H9 (cell line): ENCODE measurements around the gene TRAF3. TPM values are rescaled to one million over a fixed set of nuclear protein-coding genes. Genes with fewer than 3 reads are reported as not detected.

Source experiments
- DNase-seq: peaks from one replicate; pipeline ENCODE4 v3.0.0-alpha.2; 2017
- H2AFZ ChIP-seq: one replicate; pipeline ENCODE4 v1.6.1; 2013; ENCODE audit warnings: mild to moderate bottlenecking, low read length, control low read depth, moderate library complexity
- H2AK5ac ChIP-seq: 2 replicates; pipeline ENCODE4 v1.6.1; 2013; ENCODE audit warnings: low read length, control low read depth, mixed read lengths; ENCODE audit not compliant: insufficient read length
- H2BK120ac ChIP-seq: one replicate; pipeline ENCODE4 v1.6.1; 2013; ENCODE audit warnings: low read depth, mild to moderate bottlenecking, low read length, control low read depth, inconsistent platforms; ENCODE audit not compliant: poor library complexity, severe bottlenecking
- H2BK12ac ChIP-seq: 2 replicates; pipeline ENCODE4 v1.6.1; 2013; ENCODE audit warnings: low read length, control low read depth, mixed read lengths, low read depth; ENCODE audit not compliant: insufficient read length
- H2BK15ac ChIP-seq: 2 replicates; pipeline ENCODE4 v1.6.1; 2013; ENCODE audit warnings: low read depth, low read length, control low read depth
- H2BK20ac ChIP-seq: one replicate; pipeline ENCODE4 v1.6.1; 2013; ENCODE audit warnings: low read depth, mild to moderate bottlenecking, low read length, control low read depth, inconsistent platforms; ENCODE audit not compliant: poor library complexity, severe bottlenecking
- H2BK5ac ChIP-seq: 2 replicates; pipeline ENCODE4 v1.6.1; 2013; ENCODE audit warnings: low read length, control low read depth, mixed read lengths; ENCODE audit not compliant: insufficient read length
- H3K14ac ChIP-seq: 2 replicates; pipeline ENCODE4 v1.6.1; 2013; ENCODE audit warnings: low read length, control low read depth; ENCODE audit not compliant: insufficient read depth
- H3K18ac ChIP-seq: 2 replicates; pipeline ENCODE4 v1.6.1; 2013; ENCODE audit warnings: low read depth, mild to moderate bottlenecking, mixed read lengths, low read length, control low read depth; ENCODE audit not compliant: insufficient read length
- H3K23ac ChIP-seq: 2 replicates; pipeline ENCODE4 v1.6.1; 2013; ENCODE audit warnings: low read length, control low read depth, mixed read lengths, low read depth; ENCODE audit not compliant: insufficient read length
- H3K23me2 ChIP-seq: 2 replicates; pipeline ENCODE4 v1.6.1; 2013; ENCODE audit warnings: low read depth, mild to moderate bottlenecking, mixed read lengths, low read length, control low read depth; ENCODE audit not compliant: insufficient read length, poor library complexity, severe bottlenecking
- H3K27ac ChIP-seq: 2 replicates; pipeline ENCODE4 v1.5.1; 2013; ENCODE audit warnings: low read length, control low read depth, mixed read lengths, low read depth; ENCODE audit not compliant: insufficient read length
- H3K27me3 ChIP-seq: 2 replicates; pipeline ENCODE4 v1.6.1; 2013; ENCODE audit warnings: low read length, control low read depth, inconsistent platforms; ENCODE audit not compliant: insufficient read depth
- H3K4ac ChIP-seq: 2 replicates; pipeline ENCODE4 v1.6.1; 2013; ENCODE audit warnings: low read depth, mild to moderate bottlenecking, control low read depth, inconsistent platforms, low read length, moderate library complexity
- H3K4me1 ChIP-seq: 2 replicates; pipeline ENCODE4 v1.6.1; 2013; ENCODE audit warnings: low read length, control low read depth, inconsistent platforms; ENCODE audit not compliant: insufficient read depth
- H3K4me2 ChIP-seq: 2 replicates; pipeline ENCODE4 v1.6.1; 2013; ENCODE audit warnings: low read length, control low read depth, mixed read lengths; ENCODE audit not compliant: insufficient read length, insufficient read depth
- H3K56ac ChIP-seq: 2 replicates; pipeline ENCODE4 v1.6.1; 2013; ENCODE audit warnings: low read depth, mild to moderate bottlenecking, mixed read lengths, low read length, control low read depth; ENCODE audit not compliant: insufficient read length
- H3K79me1 ChIP-seq: 2 replicates; pipeline ENCODE4 v1.6.1; 2013; ENCODE audit warnings: low read depth, mild to moderate bottlenecking, moderate library complexity, low read length, control low read depth, inconsistent platforms; ENCODE audit not compliant: insufficient read depth, poor library complexity, severe bottlenecking
- H3K79me2 ChIP-seq: 2 replicates; pipeline ENCODE4 v1.6.1; 2013; ENCODE audit warnings: low read length, control low read depth, inconsistent platforms; ENCODE audit not compliant: insufficient read depth
- H3K9ac ChIP-seq: 2 replicates; pipeline ENCODE4 v1.6.1; 2013; ENCODE audit warnings: low read length, control low read depth, mixed read lengths; ENCODE audit not compliant: insufficient read length; ENCODE audit errors: extremely low read depth
- H3K9me3 ChIP-seq: one replicate; pipeline ENCODE4 v1.6.1; 2013; ENCODE audit warnings: low read depth, low read length, inconsistent platforms; ENCODE audit not compliant: control insufficient read depth
- H3T11ph ChIP-seq: one replicate; pipeline ENCODE4 v1.6.1; 2013; ENCODE audit warnings: mild to moderate bottlenecking, low read length, control low read depth, inconsistent platforms
- H4K20me1 ChIP-seq: one replicate; pipeline ENCODE4 v1.6.1; 2013; ENCODE audit not compliant: control insufficient read depth, insufficient read length, insufficient read depth
- H4K5ac ChIP-seq: 2 replicates; pipeline ENCODE4 v1.6.1; 2013; ENCODE audit warnings: low read depth, mild to moderate bottlenecking, mixed read lengths, low read length, control low read depth; ENCODE audit not compliant: insufficient read length
- H4K8ac ChIP-seq: replicated peaks from 2 replicates; pipeline ENCODE4 v1.6.1; 2013; ENCODE audit warnings: low read length, control low read depth, mixed read lengths, low read depth; ENCODE audit not compliant: insufficient read length
- H4K91ac ChIP-seq: 2 replicates; pipeline ENCODE4 v1.6.1; 2013; ENCODE audit warnings: low read depth, mild to moderate bottlenecking, moderate library complexity, mixed read lengths, low read length, control low read depth; ENCODE audit not compliant: insufficient read length
- H3K27ac Mint-ChIP-seq, 3 experiments: 2 replicates in 2 of 3; 3 replicates in 1 of 3; pipeline ENCODE4 v1.8.0; 2020 to 2021; ENCODE audit warnings: mixed read lengths in 3 of 3, mild to moderate bottlenecking in 1 of 3, moderate library complexity in 1 of 3
- H3K27me3 Mint-ChIP-seq: 2 replicates; pipeline ENCODE4 v1.8.0; 2021; ENCODE audit warnings: low read depth, mild to moderate bottlenecking, moderate library complexity, mixed read lengths
- H3K36me3 Mint-ChIP-seq, 3 experiments: 2 replicates in 2 of 3; 3 replicates in 1 of 3; pipeline ENCODE4 v1.8.0; 2020 to 2021; ENCODE audit warnings: low read depth in 3 of 3, mixed read lengths in 3 of 3; ENCODE audit not compliant: insufficient read depth in 1 of 3
- H3K4me1 Mint-ChIP-seq, 2 experiments: 2 replicates each; pipeline ENCODE4 v1.8.0; 2020; ENCODE audit warnings: mixed read lengths in 2 of 2
- H3K4me3 Mint-ChIP-seq, 2 experiments: 2 replicates in 1 of 2; 3 replicates in 1 of 2; pipeline ENCODE4 v1.8.0; 2020 to 2021; ENCODE audit warnings: mild to moderate bottlenecking in 2 of 2, mixed read lengths in 2 of 2, moderate library complexity in 1 of 2
- H3K9me3 Mint-ChIP-seq, 2 experiments: 2 replicates in 1 of 2; 3 replicates in 1 of 2; pipeline ENCODE4 v1.8.0; 2020; ENCODE audit warnings: mild to moderate bottlenecking in 2 of 2, mixed read lengths in 2 of 2, moderate library complexity in 1 of 2
- CTCF ChIP-seq: fragments of 200-600 bp; sonication (generic); conservative IDR thresholded peaks from 3 replicates; pipeline ENCODE4 v1.8.0; 2021; ENCODE audit warnings: antibody characterized with exemption, mild to moderate bottlenecking
- WGBS: extraction: QIAGEN DNeasy Blood & Tissue Kit; methylation state at CpG from one replicate; pipeline ENCODE4 v1.1.7; 2013; ENCODE audit warnings: missing lambda C conversion rate, low lambda C conversion rate, mixed read lengths; ENCODE audit not compliant: insufficient read length; ENCODE audit errors: extremely low coverage; 5-methylcytosine and 5-hydroxymethylcytosine counted together
- total RNA-seq: library from RNA; stranded (reverse); gene quantifications from 2 replicates; pipeline ENCODE4 v1.2.1, GENCODE V29; 2021

Gene TRAF3
- total RNA-seq, 1 experiment from 2014 or later, result 9.6 TPM

DNA sequence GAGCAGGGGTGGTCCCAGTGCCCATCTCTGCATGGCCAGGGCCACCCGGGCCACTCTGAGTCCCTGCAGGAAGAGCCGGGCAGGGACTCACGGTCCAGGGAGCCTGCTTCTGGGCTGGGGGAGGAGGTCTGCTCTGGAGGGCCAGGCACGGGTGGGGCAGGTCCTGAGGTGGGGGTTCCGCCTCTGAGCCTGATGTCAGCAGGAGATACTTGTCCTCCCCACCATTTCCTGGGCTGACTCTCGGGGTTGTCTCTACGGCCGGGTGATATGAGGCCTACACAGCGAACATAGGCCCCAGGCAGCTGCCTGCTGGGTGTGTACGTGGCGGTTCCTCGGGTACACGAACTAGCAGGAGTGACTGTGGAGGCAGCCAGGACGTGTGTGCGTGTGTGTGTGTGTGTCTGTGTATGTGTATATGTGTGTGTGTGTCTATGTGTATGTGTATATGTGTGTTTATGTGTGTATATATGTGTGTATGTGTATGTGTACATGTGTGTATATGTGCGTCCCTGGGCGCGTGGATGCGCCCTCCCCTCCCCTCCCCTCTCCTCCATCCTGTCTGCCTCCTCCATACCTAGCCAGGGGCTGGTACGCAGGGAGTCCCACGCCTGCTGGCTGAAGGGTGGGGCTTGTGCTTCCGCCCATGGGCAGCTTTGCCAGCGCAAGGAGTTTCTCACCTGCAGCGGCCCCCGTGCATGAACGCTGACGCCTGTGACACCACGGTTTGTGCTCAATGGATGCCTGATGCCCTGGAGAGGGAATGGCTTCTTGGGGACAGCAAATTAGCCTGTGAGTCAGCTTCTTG lies 30.4 kb upstream of the TRAF3 start:
- no peaks in the 10 kb centered on the region for H3K79me2 ChIP-seq
- H3K27ac ChIP-seq, result no peak overlapping the region
- no peak overlapping the region for H3K4ac ChIP-seq
- no peak overlapping the region for H2BK12ac ChIP-seq
- H3K27ac Mint-ChIP-seq, result peak overlapping the region in 2 of 3 experiments; percentile 13 to 28; a peak in 3 of 7 replicates
- H3K79me1 ChIP-seq, result no peaks in the 10 kb centered on the region
- no peak overlapping the region for H4K8ac ChIP-seq
- H3K9ac ChIP-seq, result no peak overlapping the region
- peaks cover 10 to 12% of the 10 kb centered on the region in 2 experiments for H3K9me3 Mint-ChIP-seq
- H3K18ac ChIP-seq, result no peak overlapping the region
- no peaks in the 10 kb centered on the region for H4K20me1 ChIP-seq
- no peak overlapping the region for H2BK15ac ChIP-seq
- no peak overlapping the region for H4K91ac ChIP-seq
- H3K4me3 Mint-ChIP-seq, result no peak overlapping the region
- no peak overlapping the region for H2AFZ ChIP-seq
- H4K5ac ChIP-seq, result no peak overlapping the region
- peak; percentile 25 for DNase-seq
- no peak overlapping the region for H3K14ac ChIP-seq
- H2AK5ac ChIP-seq, result no peak overlapping the region
- H3K27me3 ChIP-seq, result no peaks in the 10 kb centered on the region
- H2BK20ac ChIP-seq, result no peak overlapping the region
- H3K4me1 ChIP-seq, result no peaks in the 10 kb centered on the region
- no peaks in the 10 kb centered on the region for H3K23me2 ChIP-seq
- no peaks in the 10 kb centered on the region for H3K27me3 Mint-ChIP-seq
- no peak overlapping the region for H2BK120ac ChIP-seq
- H3K9me3 ChIP-seq, result no peaks in the 10 kb centered on the region
- H3K23ac ChIP-seq, result no peak overlapping the region
- H3K4me2 ChIP-seq, result no peak overlapping the region
- H3T11ph ChIP-seq, result no peak overlapping the region
- no peak for TF ChIP-seq CTCF
- H3K36me3 Mint-ChIP-seq, result peaks cover 7 to 18% (median 12%) of the 10 kb centered on the region in 3 experiments
- peaks cover 7 to 18% of the 10 kb centered on the region in 2 experiments; a peak in 3 of 4 replicates for H3K4me1 Mint-ChIP-seq
- no peak overlapping the region for H3K56ac ChIP-seq
- WGBS, result no CpG with 5 or more reads among the region's 28 CpGs
- H2BK5ac ChIP-seq, result no peak overlapping the region
